Activated CD8-positive, alpha-beta T cell treated with anti-CD3 and anti-CD28 coated beads for 36 hours (primary cell): Measurements from ENCODE around the gene NCSTN. TPM values are rescaled to one million over a fixed set of nuclear protein-coding genes. Genes with fewer than 3 reads are reported as not detected.
A peak's percentile ranks its signal among the peaks of the same experiment; 100 is the strongest.

Source experiments
- ATAC-seq: fragments of 200-7000 bp; cut with Tn5 transposase; one replicate; pipeline ENCODE4 v1.10.0; 2021; ENCODE audit warnings: mild to moderate bottlenecking, moderate library complexity
- CTCF ChIA-PET: fragments of 350-600 bp; sonication (Branson Sonifier 250); formaldehyde crosslinking; loops from one replicate; lab custom pipeline; 2021; ENCODE audit warnings: antibody characterized with exemption; lab: Charles Lee
- POLR2A ChIA-PET: fragments of 350-600 bp; sonication (Branson Sonifier 250); formaldehyde crosslinking; loops from one replicate; lab custom pipeline; 2021; ENCODE audit warnings: antibody characterized with exemption; lab: Charles Lee
- DNase-seq: peaks from one replicate; pipeline ENCODE4 v3.0.0-alpha.2; 2020
- H3K27ac Mint-ChIP-seq: one replicate; pipeline ENCODE4 v1.8.0; 2021; ENCODE audit warnings: mild to moderate bottlenecking, mixed read lengths
- H3K27me3 Mint-ChIP-seq: one replicate; pipeline ENCODE4 v1.8.0; 2021; ENCODE audit warnings: mixed read lengths
- H3K36me3 Mint-ChIP-seq: one replicate; pipeline ENCODE4 v1.8.0; 2021; ENCODE audit warnings: low read depth, mixed read lengths
- H3K4me1 Mint-ChIP-seq: one replicate; pipeline ENCODE4 v1.8.0; 2021; ENCODE audit warnings: low read depth, mixed read lengths
- H3K4me3 Mint-ChIP-seq: one replicate; pipeline ENCODE4 v1.8.0; 2021; ENCODE audit warnings: mild to moderate bottlenecking, moderate library complexity, mixed read lengths
- H3K9me3 Mint-ChIP-seq: one replicate; pipeline ENCODE4 v1.8.0; 2021; ENCODE audit warnings: mixed read lengths
- CTCF ChIP-seq: fragments of 200-600 bp; IDR thresholded peaks from one replicate; pipeline ENCODE4 v1.8.0; 2022; ENCODE audit warnings: antibody characterized with exemption, mild to moderate bottlenecking
- intact Hi-C: fragments of 100-400 bp; cut with micrococcal nuclease; formaldehyde crosslinking; loops from one replicate; pipeline ENCODE4 v1.10.0; 2022
- total RNA-seq, 2 experiments: library from RNA; stranded (reverse); gene quantifications; one replicate each; pipeline ENCODE4 v1.2.3, GENCODE V29; 2021

Gene NCSTN
- total RNA-seq, 2 experiments from 2014 or later = 36.6 to 38.0 TPM

- ATAC-seq (no peak), DNase-seq (no peak)
- no peaks in the 10 kb centered on the region for H3K27me3 Mint-ChIP-seq
- CTCF ChIA-PET = interaction anchor here (1.2 to 3.7 kb wide), 2 partner anchors 33 to 74 kb away, joined by 3 to 19 read pairs; no protein-coding TSS in a partner anchor
- POLR2A ChIA-PET = interaction anchor here (1.3 to 2.0 kb wide), 3 partner anchors 11 to 14 kb away, joined by 3 to 5 read pairs (median 4); no protein-coding TSS in a partner anchor
- H3K36me3 Mint-ChIP-seq = peaks cover 42% of the 10 kb centered on the region
- intact Hi-C loops = no loop called here
- no peaks in the 10 kb centered on the region for H3K9me3 Mint-ChIP-seq
- peaks cover 8% of the 10 kb centered on the region for H3K4me1 Mint-ChIP-seq
- H3K27ac Mint-ChIP-seq = no peak overlapping the region
- H3K4me3 Mint-ChIP-seq = no peak overlapping the region
- no peak for TF ChIP-seq CTCF
Measured at GRCh38 chr1:160325252-160325651, 17.9 kb upstream of the NCSTN start.

- ATAC-seq (no peak), DNase-seq (no peak)
- no peak overlapping the region for H3K27ac Mint-ChIP-seq
- TF ChIP-seq CTCF = no peak
- no peaks in the 10 kb centered on the region for H3K27me3 Mint-ChIP-seq
- intact Hi-C loops = no loop called here
- H3K4me3 Mint-ChIP-seq = no peak overlapping the region
- ChIA-PET CTCF (interaction anchor here (1.1 kb wide), 1 partner anchor 28 kb away, joined by 3 read pairs; no protein-coding TSS in a partner anchor), POLR2A (interaction anchor here (1.3 kb wide), 1 partner anchor 11 kb away, joined by 3 read pairs; no protein-coding TSS in a partner anchor)
- peaks cover 39% of the 10 kb centered on the region for H3K36me3 Mint-ChIP-seq
- H3K9me3 Mint-ChIP-seq = no peaks in the 10 kb centered on the region
- peaks cover 4% of the 10 kb centered on the region for H3K4me1 Mint-ChIP-seq
Measured at GRCh38 chr1:160326418-160326817, 16.8 kb upstream of the NCSTN start.

- peaks cover 40% of the 10 kb centered on the region for H3K36me3 Mint-ChIP-seq
- H3K4me3 Mint-ChIP-seq = no peak overlapping the region
- H3K27ac Mint-ChIP-seq = no peak overlapping the region
- CTCF ChIA-PET = interaction anchor here (0.6 to 3.7 kb wide), 2 partner anchors 10 to 37 kb away, joined by 3 to 20 read pairs; no protein-coding TSS in a partner anchor
- TF ChIP-seq CTCF = no peak
- intact Hi-C loops = no loop called here
- POLR2A ChIA-PET = interaction anchor here (1.2 kb wide), 1 partner anchor 43 kb away, joined by 3 read pairs; the partner anchor contains the start of gene PEX19
- peaks cover 4% of the 10 kb centered on the region for H3K4me1 Mint-ChIP-seq
- no peak for ATAC-seq
- no peaks in the 10 kb centered on the region for H3K9me3 Mint-ChIP-seq
- H3K27me3 Mint-ChIP-seq = no peaks in the 10 kb centered on the region
- DNase-seq = no peak
Measured at GRCh38 chr1:160328184-160328583, 15.0 kb upstream of the NCSTN start.

GRCh38 chr1:160330119-160330518, 13.1 kb upstream of the NCSTN start:
- no peak overlapping the region for H3K4me3 Mint-ChIP-seq
- intact Hi-C loops = no loop called here
- no peaks in the 10 kb centered on the region for H3K9me3 Mint-ChIP-seq
- ChIA-PET POLR2A (interaction anchor here (1.1 to 1.3 kb wide), 2 partner anchors 13 to 38 kb away, joined by 3 read pairs; partner anchors contain the start of genes COPA and NCSTN), CTCF (interaction anchor here (1.3 to 3.7 kb wide), 3 partner anchors 24 to 137 kb away, joined by 3 to 20 read pairs (median 3); no protein-coding TSS in a partner anchor)
- H3K36me3 Mint-ChIP-seq = peaks cover 43% of the 10 kb centered on the region
- H3K4me1 Mint-ChIP-seq = peaks cover 4% of the 10 kb centered on the region
- DNase-seq = no peak
- TF ChIP-seq CTCF = no peak
- ATAC-seq = no peak
- H3K27me3 Mint-ChIP-seq = no peaks in the 10 kb centered on the region
- H3K27ac Mint-ChIP-seq = peak overlapping the region; percentile 22

GRCh38 chr1:160332516-160332915, 10.7 kb upstream of the NCSTN start:
- H3K27ac Mint-ChIP-seq = no peak overlapping the region
- TF ChIP-seq CTCF = no peak
- peaks cover 40% of the 10 kb centered on the region for H3K36me3 Mint-ChIP-seq
- DNase-seq (no peak), ATAC-seq (no peak)
- no peak overlapping the region for H3K4me3 Mint-ChIP-seq
- no peaks in the 10 kb centered on the region for H3K27me3 Mint-ChIP-seq
- intact Hi-C loops = no loop called here
- no peaks in the 10 kb centered on the region for H3K9me3 Mint-ChIP-seq
- ChIA-PET POLR2A (interaction anchor here (1.1 to 1.3 kb wide), 2 partner anchors 47 to 89 kb away, joined by 4 read pairs; partner anchors contain the start of gene PEX19), CTCF (interaction anchor here (0.9 to 3.6 kb wide), 4 partner anchors 21 to 80 kb away, joined by 4 to 26 read pairs (median 6); no protein-coding TSS in a partner anchor)
- H3K4me1 Mint-ChIP-seq = peaks cover 7% of the 10 kb centered on the region
